ENCODE measurements around the gene LGI2.

GRCh38 chr4:25043548-25043947 lies 12.8 kb upstream of the LGI2 start:
- TF ChIP-seq CTCF (optimal IDR thresholded peaks at IDR 0.05 in 1 of 3, IDR thresholded peaks at IDR 0.05 in 1 of 3, conservative IDR thresholded peaks at IDR 0.05 in 1 of 3; ENCODE audit: extremely low read depth in 1 of 3, insufficient read depth in 2 of 3, low read length in 3 of 3) (no peak), EZH2 (IDR thresholded peaks at IDR 0.05; ENCODE audit: low read length) (no peak)
